HepG2 (cell line): ENCODE data around the gene TLCD3B. TPM values are rescaled to one million over a fixed set of nuclear protein-coding genes. Genes with fewer than 3 reads are reported as not detected.
A peak's percentile ranks its signal among the peaks of the same experiment; 100 is the strongest.

Source experiments
- CCDC6 ChIP-seq: sonication (generic); formaldehyde crosslinking; IDR thresholded peaks from 2 replicates; pipeline ENCODE4 v1.8.1; 2022; ENCODE audit warnings: mild to moderate bottlenecking, missing genetic modification reagents, moderate library complexity
- DMAP1 ChIP-seq: IDR thresholded peaks from 2 replicates; pipeline ENCODE4 v1.6.1; 2016
- GABPB1 ChIP-seq: IDR thresholded peaks from 2 replicates; pipeline ENCODE4 v1.6.1; 2016; ENCODE audit warnings: mild to moderate bottlenecking, missing genetic modification reagents, moderate library complexity, missing compliant biosample characterization
- HOXA3 ChIP-seq: sonication (generic); formaldehyde crosslinking; IDR thresholded peaks from 2 replicates; pipeline ENCODE4 v1.5.0; 2020; ENCODE audit warnings: missing genetic modification reagents
- SALL2 ChIP-seq: sonication (generic); formaldehyde crosslinking; IDR thresholded peaks from 2 replicates; pipeline ENCODE4 v1.8.1; 2023; ENCODE audit warnings: mild to moderate bottlenecking, missing genetic modification reagents, inconsistent platforms
- TCF7 ChIP-seq: sonication (generic); IDR thresholded peaks from 2 replicates; pipeline ENCODE4 v1.6.1; 2016; ENCODE audit warnings: antibody characterized with exemption, low read depth
- ZNF101 ChIP-seq: sonication (generic); formaldehyde crosslinking; IDR thresholded peaks from 2 replicates; pipeline ENCODE4 v1.4.0; 2020; ENCODE audit warnings: mild to moderate bottlenecking, low read depth, missing genetic modification reagents, borderline replicate concordance
- ZNF263 ChIP-seq: sonication (generic); formaldehyde crosslinking; IDR thresholded peaks from 2 replicates; pipeline ENCODE4 v1.4.0; 2020; ENCODE audit warnings: missing genetic modification reagents
- ZNF333 ChIP-seq: sonication (generic); formaldehyde crosslinking; IDR thresholded peaks from 2 replicates; pipeline ENCODE4 v1.4.0; 2020; ENCODE audit warnings: mild to moderate bottlenecking, missing genetic modification reagents, borderline replicate concordance
- ZNF337 ChIP-seq: sonication (generic); formaldehyde crosslinking; IDR thresholded peaks from 2 replicates; pipeline ENCODE4 v1.5.1; 2020; ENCODE audit warnings: missing genetic modification reagents, low read depth, mild to moderate bottlenecking, borderline replicate concordance
- ZNF564 ChIP-seq: sonication (generic); formaldehyde crosslinking; IDR thresholded peaks from 2 replicates; pipeline ENCODE4 v1.8.1; 2023; ENCODE audit warnings: mild to moderate bottlenecking, missing genetic modification reagents
- polyA plus RNA-seq, 8 experiments: library from polyadenylated mRNA; depleted of rRNA in 3 of 8; stranded (reverse) in 7 of 8; unstranded in 1 of 8; fragments of >200 nt; fragmentation: Illumina TruSeq in 4 of 8; extraction: Trizol in 4 of 8; gene quantifications; 2 replicates each; pipeline versions ENCODE4 v1.2.1 to v1.2.3, GENCODE V29; 2011 to 2016; ENCODE audit warnings: low read depth in 4 of 8, missing spikeins in 1 of 8, mixed read lengths in 1 of 8; ENCODE audit not compliant: insufficient read depth in 1 of 8
- total RNA-seq, 5 experiments: library from RNA; depleted of rRNA; stranded (reverse); fragments of >200 nt; fragmentation: Illumina TruSeq; extraction: Trizol; gene quantifications; 2 replicates each; pipeline ENCODE4 v1.2.3, GENCODE V29; 2016; ENCODE audit warnings: low read depth in 1 of 5
- TF ChIP-seq, protein P1 (sequence below): IDR thresholded peaks from 2 replicates; pipeline ENCODE4 v1.6.1; 2016; ENCODE audit warnings: mild to moderate bottlenecking
- TF ChIP-seq, protein P2 (sequence below): sonication (generic); formaldehyde crosslinking; IDR thresholded peaks from 2 replicates; pipeline ENCODE4 v1.4.0; 2020; ENCODE audit warnings: low read depth, mild to moderate bottlenecking, missing genetic modification reagents
- TF ChIP-seq, protein P3 (sequence below): IDR thresholded peaks from 2 replicates; pipeline ENCODE4 v1.6.1; 2016; ENCODE audit warnings: mild to moderate bottlenecking, missing biosample characterization, missing genetic modification reagents
- TF ChIP-seq, protein P4 (sequence below): sonication (generic); formaldehyde crosslinking; IDR thresholded peaks from 2 replicates; pipeline ENCODE4 v1.5.0; 2020; ENCODE audit warnings: mild to moderate bottlenecking, missing genetic modification reagents, borderline replicate concordance
- TF ChIP-seq, protein P5 (sequence below): sonication (generic); formaldehyde crosslinking; IDR thresholded peaks from 2 replicates; pipeline ENCODE4 v1.4.0; 2020; ENCODE audit warnings: low read depth, mild to moderate bottlenecking, missing genetic modification reagents

Gene TLCD3B
- total and polyA plus RNA-seq, 2 of the 13 experiments (the other 11 are each of a cell fraction or from before 2014, with no cell fraction given) = not detected

DNA sequence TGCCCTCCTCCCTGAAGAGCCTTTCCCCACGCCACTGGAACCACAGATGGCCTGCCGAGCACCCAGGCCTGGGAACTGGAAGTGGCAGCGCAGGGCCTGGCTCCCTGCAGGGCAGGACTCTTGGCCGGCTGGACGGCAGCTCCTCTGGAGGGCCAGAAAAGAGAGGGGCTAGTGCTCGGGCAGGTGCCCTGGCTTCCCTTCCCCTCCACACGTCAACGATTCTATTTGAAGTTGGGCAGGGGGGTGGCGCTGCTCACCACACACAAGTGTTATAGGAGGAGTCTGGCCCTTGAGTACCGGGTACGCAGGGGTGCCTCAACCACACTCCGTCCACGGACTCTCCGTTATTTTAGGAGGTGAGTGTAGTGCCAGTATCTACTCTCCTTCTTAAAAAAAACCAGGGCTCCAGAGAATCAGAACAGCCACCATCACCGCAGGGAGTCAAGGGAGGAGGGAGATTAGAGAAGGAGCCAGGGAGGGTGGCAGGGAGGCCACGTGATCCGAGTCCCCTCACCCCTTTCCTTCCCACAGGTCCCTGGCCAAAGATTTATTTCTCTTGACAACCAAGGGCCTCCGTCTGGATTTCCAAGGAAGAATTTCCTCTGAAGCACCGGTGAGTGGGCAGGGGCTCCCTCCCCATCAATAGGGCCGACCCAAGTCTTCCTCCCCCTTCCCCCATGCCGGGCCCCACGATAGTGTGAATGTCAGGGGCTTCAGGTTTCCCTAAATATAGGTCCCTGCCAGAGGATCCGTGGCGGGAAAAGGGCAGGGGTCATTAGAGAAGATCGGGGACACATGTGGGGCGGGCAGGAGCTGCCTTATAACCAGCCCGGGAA lies 33.0 kb upstream of the TLCD3B start (continued):
- TF ChIP-seq, protein P1, sequence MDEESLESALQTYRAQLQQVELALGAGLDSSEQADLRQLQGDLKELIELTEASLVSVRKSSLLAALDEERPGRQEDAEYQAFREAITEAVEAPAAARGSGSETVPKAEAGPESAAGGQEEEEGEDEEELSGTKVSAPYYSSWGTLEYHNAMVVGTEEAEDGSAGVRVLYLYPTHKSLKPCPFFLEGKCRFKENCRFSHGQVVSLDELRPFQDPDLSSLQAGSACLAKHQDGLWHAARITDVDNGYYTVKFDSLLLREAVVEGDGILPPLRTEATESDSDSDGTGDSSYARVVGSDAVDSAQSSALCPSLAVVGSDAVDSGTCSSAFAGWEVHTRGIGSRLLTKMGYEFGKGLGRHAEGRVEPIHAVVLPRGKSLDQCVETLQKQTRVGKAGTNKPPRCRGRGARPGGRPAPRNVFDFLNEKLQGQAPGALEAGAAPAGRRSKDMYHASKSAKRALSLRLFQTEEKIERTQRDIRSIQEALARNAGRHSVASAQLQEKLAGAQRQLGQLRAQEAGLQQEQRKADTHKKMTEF (CRISPR knock-in tag) = no peak; the same call in 1 of the 2 replicates
- TF ChIP-seq DMAP1 (CRISPR knock-in tag) = peak; percentile 83; the same call in 1 of the 2 replicates
- TF ChIP-seq, protein P2, sequence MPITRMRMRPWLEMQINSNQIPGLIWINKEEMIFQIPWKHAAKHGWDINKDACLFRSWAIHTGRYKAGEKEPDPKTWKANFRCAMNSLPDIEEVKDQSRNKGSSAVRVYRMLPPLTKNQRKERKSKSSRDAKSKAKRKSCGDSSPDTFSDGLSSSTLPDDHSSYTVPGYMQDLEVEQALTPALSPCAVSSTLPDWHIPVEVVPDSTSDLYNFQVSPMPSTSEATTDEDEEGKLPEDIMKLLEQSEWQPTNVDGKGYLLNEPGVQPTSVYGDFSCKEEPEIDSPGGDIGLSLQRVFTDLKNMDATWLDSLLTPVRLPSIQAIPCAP (CRISPR knock-in tag) = no peak
- TF ChIP-seq GABPB1 (CRISPR knock-in tag) = peak; percentile 64
- peak; percentile 49; the same call in 1 of the 2 replicates for TF ChIP-seq ZNF337 (CRISPR knock-in tag)
- TF ChIP-seq HOXA3 = peak; percentile 50; the same call in 1 of the 2 replicates
- peak; percentile 83 for TF ChIP-seq ZNF564 (CRISPR knock-in tag)
- TF ChIP-seq, protein P3, sequence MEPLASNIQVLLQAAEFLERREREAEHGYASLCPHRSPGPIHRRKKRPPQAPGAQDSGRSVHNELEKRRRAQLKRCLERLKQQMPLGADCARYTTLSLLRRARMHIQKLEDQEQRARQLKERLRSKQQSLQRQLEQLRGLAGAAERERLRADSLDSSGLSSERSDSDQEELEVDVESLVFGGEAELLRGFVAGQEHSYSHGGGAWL (CRISPR knock-in tag) = no peak; the same call in 1 of the 2 replicates
- peak; percentile 12 for TF ChIP-seq ZNF101 (CRISPR knock-in tag)
- TF ChIP-seq CCDC6 (CRISPR knock-in tag) = 0 out of 2 replicates have a peak, but pooled peaks have one; percentile 25
- peak; percentile 72; the same call in 1 of the 2 replicates for TF ChIP-seq ZNF333 (CRISPR knock-in tag)
- TF ChIP-seq, protein P4, sequence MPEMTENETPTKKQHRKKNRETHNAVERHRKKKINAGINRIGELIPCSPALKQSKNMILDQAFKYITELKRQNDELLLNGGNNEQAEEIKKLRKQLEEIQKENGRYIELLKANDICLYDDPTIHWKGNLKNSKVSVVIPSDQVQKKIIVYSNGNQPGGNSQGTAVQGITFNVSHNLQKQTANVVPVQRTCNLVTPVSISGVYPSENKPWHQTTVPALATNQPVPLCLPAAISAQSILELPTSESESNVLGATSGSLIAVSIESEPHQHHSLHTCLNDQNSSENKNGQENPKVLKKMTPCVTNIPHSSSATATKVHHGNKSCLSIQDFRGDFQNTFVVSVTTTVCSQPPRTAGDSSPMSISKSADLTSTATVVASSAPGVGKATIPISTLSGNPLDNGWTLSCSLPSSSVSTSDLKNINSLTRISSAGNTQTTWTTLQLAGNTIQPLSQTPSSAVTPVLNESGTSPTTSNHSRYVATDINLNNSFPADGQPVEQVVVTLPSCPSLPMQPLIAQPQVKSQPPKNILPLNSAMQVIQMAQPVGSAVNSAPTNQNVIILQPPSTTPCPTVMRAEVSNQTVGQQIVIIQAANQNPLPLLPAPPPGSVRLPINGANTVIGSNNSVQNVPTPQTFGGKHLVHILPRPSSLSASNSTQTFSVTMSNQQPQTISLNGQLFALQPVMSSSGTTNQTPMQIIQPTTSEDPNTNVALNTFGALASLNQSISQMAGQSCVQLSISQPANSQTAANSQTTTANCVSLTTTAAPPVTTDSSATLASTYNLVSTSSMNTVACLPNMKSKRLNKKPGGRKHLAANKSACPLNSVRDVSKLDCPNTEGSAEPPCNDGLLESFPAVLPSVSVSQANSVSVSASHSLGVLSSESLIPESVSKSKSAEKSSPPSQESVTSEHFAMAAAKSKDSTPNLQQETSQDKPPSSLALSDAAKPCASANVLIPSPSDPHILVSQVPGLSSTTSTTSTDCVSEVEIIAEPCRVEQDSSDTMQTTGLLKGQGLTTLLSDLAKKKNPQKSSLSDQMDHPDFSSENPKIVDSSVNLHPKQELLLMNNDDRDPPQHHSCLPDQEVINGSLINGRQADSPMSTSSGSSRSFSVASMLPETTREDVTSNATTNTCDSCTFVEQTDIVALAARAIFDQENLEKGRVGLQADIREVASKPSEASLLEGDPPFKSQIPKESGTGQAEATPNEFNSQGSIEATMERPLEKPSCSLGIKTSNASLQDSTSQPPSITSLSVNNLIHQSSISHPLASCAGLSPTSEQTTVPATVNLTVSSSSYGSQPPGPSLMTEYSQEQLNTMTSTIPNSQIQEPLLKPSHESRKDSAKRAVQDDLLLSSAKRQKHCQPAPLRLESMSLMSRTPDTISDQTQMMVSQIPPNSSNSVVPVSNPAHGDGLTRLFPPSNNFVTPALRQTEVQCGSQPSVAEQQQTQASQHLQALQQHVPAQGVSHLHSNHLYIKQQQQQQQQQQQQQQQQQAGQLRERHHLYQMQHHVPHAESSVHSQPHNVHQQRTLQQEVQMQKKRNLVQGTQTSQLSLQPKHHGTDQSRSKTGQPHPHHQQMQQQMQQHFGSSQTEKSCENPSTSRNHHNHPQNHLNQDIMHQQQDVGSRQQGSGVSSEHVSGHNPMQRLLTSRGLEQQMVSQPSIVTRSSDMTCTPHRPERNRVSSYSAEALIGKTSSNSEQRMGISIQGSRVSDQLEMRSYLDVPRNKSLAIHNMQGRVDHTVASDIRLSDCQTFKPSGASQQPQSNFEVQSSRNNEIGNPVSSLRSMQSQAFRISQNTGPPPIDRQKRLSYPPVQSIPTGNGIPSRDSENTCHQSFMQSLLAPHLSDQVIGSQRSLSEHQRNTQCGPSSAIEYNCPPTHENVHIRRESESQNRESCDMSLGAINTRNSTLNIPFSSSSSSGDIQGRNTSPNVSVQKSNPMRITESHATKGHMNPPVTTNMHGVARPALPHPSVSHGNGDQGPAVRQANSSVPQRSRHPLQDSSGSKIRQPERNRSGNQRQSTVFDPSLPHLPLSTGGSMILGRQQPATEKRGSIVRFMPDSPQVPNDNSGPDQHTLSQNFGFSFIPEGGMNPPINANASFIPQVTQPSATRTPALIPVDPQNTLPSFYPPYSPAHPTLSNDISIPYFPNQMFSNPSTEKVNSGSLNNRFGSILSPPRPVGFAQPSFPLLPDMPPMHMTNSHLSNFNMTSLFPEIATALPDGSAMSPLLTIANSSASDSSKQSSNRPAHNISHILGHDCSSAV = no peak
- peak; percentile 98 for TF ChIP-seq ZNF263
- no peak for TF ChIP-seq SALL2
- TF ChIP-seq, protein P5, sequence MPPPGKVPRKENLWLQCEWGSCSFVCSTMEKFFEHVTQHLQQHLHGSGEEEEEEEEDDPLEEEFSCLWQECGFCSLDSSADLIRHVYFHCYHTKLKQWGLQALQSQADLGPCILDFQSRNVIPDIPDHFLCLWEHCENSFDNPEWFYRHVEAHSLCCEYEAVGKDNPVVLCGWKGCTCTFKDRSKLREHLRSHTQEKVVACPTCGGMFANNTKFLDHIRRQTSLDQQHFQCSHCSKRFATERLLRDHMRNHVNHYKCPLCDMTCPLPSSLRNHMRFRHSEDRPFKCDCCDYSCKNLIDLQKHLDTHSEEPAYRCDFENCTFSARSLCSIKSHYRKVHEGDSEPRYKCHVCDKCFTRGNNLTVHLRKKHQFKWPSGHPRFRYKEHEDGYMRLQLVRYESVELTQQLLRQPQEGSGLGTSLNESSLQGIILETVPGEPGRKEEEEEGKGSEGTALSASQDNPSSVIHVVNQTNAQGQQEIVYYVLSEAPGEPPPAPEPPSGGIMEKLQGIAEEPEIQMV (CRISPR knock-in tag) = no peak; the same call in 1 of the 2 replicates
- 0 out of 2 replicates have a peak, but pooled peaks have one; percentile 32 for TF ChIP-seq TCF7
